GM12873 (cell line): ENCODE measurements around the gene FBXL17.

Source experiments
- TF ChIP-seq, protein P1 (sequence below): IDR thresholded peaks from 2 replicates; pipeline ENCODE4 v1.5.1; 2012; ENCODE audit warnings: low read depth, mild to moderate bottlenecking, moderate library complexity, low read length, control low read depth; ENCODE audit not compliant: insufficient read depth; ENCODE audit errors: missing control alignments

The FBXL17 gene

DNA sequence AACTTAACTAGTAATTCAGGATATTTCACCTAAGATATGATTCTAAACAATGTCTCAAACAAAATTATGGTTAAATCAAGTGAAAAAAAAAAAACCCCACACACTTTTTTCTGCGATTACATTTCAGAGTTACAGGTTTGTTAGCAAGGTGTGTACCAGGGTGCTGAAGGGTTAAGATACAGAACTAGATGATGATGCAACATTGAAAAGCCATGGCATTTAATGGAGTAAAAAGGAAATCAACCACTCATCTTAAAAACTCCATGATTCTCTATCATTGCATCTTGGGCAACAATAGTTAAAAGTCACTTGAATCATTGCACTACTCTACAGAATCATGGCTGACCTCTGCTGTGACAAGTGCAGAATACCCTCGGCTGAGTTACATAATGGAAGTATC, 440.9 kb downstream of the FBXL17 start:
- TF ChIP-seq, protein P1, sequence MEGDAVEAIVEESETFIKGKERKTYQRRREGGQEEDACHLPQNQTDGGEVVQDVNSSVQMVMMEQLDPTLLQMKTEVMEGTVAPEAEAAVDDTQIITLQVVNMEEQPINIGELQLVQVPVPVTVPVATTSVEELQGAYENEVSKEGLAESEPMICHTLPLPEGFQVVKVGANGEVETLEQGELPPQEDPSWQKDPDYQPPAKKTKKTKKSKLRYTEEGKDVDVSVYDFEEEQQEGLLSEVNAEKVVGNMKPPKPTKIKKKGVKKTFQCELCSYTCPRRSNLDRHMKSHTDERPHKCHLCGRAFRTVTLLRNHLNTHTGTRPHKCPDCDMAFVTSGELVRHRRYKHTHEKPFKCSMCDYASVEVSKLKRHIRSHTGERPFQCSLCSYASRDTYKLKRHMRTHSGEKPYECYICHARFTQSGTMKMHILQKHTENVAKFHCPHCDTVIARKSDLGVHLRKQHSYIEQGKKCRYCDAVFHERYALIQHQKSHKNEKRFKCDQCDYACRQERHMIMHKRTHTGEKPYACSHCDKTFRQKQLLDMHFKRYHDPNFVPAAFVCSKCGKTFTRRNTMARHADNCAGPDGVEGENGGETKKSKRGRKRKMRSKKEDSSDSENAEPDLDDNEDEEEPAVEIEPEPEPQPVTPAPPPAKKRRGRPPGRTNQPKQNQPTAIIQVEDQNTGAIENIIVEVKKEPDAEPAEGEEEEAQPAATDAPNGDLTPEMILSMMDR: no peak

DNA sequence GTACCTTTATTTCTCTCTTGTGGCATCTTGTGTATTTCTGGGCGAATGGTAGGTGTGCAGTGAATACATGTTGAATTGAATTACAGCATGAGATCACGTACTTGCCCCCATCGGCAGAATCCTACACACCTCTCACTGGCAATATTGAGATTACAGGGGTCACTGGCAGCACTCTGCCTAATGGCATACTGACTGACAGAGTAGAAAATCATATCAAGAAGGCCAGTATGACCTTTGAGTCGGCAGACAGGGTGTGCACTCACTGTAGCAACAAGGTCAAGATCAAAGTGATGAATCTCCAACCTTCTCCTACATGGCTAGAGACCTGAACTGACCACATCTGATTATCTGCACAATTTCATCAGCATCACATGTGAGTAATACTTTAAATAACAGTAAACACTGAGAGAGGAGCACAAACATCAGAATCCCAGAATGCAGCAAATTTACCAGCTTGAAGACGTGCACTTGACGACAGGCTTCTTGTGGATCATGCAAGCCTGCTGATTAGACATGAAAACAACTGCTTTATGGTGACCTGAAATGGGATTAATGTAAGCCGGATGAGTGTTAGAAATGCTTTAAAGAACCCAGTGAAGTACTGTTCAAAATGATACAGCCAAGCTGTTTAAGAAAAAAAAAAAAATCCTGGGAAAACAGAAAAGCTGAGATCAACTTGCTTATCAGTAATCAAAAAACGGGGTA, 444.1 kb downstream of the FBXL17 start:
- TF ChIP-seq, protein P1: no peak

DNA sequence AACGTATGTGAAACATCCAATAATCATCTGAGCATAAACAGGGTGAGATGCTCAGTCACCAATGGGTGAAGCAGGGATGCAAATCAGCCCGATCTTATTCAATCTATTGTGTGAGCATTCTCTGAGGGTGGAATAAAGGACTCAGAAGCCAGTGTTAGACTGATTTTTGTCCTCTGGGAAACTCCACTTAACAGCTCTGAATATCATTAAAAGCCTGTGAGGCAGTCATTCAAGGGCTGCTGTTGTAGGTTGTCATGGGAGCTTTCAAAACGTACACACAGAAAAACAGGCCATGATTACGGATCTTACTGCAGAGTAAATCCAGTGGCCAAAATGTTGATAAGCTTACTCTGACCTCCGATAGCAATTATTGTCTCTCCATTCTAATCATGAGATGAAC, 444.7 kb downstream of the FBXL17 start:
- TF ChIP-seq, protein P1: no peak

DNA sequence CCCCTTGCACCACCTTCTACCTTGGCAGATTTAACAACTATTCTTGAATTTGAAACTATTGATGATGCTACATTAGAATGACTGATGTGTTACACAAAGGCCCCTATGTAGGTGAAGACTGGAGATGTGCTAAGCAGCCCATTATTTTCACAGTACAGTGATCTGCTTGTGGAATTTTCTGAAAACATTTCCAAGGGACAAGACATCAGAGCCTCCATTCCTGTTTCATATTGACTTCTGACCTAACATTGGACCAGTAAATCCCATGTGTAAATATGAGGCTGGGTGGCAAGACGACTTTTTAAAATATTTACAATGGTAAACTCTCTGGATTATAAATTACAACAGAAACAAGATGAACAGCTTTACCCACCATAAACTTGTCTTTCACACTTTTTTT, 445.4 kb downstream of the FBXL17 start:
- TF ChIP-seq, protein P1: no peak

DNA sequence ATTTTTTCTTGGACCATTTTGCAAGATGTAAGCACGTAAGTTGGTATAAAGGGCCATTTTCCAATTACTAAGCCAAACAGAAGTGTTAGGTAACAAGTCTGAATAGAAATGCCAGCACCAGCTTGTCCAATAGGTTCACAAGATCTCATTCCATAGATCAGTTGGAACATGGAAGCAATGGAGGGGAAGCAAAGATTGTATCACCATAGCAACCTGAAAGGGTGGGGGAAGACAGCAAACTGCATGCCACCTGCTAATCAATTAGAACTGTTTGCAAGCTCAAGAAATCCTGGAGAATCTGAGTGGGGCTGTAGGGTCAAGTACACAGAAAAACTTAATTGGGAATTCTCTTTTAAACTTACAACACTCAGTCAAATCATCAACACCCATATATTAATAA, 446.3 kb downstream of the FBXL17 start:
- TF ChIP-seq, protein P1: no peak

DNA sequence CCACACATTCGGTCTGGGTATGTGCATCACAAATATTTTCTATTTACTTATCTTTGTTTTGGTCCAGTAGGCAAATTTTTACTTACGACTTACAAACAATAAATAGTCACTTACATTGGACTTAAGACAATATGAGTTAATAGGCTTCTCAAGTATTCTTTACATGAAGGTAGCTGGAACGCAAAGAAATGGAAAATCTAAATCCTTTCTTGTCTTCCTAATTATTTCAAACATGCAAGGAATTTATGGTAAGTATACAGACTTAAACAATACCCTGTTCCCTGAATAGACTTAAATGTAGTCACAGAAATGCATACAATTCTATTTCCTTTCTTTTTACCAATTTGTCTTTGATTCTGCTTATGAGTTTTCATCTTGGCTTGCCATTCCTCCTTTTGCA, 448.6 kb downstream of the FBXL17 start:
- TF ChIP-seq, protein P1: no peak

DNA sequence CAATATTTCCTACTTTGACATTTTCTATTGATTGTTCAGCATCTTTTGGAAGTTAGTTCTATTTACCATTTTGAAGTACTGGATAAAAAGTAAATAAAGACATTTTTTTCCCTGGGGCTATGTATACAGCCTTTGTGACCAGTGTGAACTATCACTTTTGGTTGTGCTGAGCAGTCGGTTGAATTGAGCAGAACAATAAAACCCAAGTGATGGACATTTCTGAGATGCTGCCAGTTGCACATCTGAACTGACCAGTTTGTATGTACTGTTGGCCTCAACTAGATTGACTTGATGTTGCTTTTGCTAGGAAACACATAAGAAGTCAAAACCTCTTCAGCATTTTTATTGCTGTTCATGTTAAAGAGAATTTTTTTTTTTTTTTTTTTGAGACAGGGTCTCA, 451.0 kb downstream of the FBXL17 start:
- TF ChIP-seq, protein P1: no peak

DNA sequence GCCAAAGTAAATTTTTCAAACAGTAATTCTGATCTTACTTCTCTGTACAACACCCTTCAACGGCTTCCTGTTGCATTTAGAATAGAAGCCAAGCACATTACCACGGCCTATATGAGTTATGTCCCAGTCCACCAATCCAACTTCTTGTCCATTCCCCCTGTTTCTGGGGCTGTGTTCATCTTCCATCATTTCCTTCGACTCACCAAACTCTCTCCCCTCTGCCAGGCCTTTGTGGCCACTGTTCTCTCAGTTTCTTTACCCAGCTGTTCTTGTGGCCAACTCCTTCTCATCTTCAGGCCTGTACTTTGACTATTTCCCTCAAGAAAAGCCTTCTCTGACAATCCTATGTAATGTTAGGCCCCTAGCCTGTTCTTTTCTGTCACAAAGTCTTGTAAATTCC, 451.8 kb downstream of the FBXL17 start:
- TF ChIP-seq, protein P1: no peak
